Activated naive CD8-positive, alpha-beta T cell (primary cell): ENCODE data around the gene KCNG1.

Experiments
- H3K27ac Mint-ChIP-seq: one replicate; pipeline ENCODE4 v1.8.0; 2021; ENCODE audit warnings: mixed read lengths
- H3K27me3 Mint-ChIP-seq: one replicate; pipeline ENCODE4 v1.8.0; 2021; ENCODE audit warnings: mixed read lengths
- H3K36me3 Mint-ChIP-seq: one replicate; pipeline ENCODE4 v1.8.0; 2021; ENCODE audit warnings: mixed read lengths
- H3K4me1 Mint-ChIP-seq: one replicate; pipeline ENCODE4 v1.8.0; 2021; ENCODE audit warnings: low read depth, mixed read lengths
- H3K4me3 Mint-ChIP-seq: one replicate; pipeline ENCODE4 v1.8.0; 2021; ENCODE audit warnings: mild to moderate bottlenecking, mixed read lengths
- H3K9me3 Mint-ChIP-seq: one replicate; pipeline ENCODE4 v1.8.0; 2021; ENCODE audit warnings: low read depth, mixed read lengths

KCNG1 gene

DNA sequence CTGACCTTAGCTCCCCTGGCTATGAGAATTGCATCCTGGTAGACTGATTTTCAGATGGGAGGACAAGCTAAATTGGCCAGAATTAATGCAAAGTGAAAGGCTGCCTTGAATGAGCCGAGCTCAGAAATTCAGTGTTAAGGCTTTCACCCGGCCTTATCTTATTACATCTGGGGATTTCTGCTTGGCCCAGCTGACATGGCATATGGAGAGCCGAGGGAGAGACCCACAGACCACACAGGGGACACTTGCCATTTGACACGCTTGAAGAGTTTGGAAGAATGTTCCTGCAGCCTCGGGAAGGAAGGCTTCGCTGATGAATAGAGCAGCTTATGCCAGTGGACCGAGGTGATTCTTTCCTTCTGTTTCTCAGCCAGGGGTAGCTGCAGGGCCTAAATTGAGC lies 55.3 kb downstream of the KCNG1 start:
- H3K4me3 Mint-ChIP-seq: no peak overlapping the region
- no peak overlapping the region for H3K27ac Mint-ChIP-seq
- peaks cover 4% of the 10 kb centered on the region for H3K4me1 Mint-ChIP-seq
- no peaks in the 10 kb centered on the region for H3K36me3 Mint-ChIP-seq
- H3K27me3 Mint-ChIP-seq: no peaks in the 10 kb centered on the region
- H3K9me3 Mint-ChIP-seq: no peaks in the 10 kb centered on the region

DNA sequence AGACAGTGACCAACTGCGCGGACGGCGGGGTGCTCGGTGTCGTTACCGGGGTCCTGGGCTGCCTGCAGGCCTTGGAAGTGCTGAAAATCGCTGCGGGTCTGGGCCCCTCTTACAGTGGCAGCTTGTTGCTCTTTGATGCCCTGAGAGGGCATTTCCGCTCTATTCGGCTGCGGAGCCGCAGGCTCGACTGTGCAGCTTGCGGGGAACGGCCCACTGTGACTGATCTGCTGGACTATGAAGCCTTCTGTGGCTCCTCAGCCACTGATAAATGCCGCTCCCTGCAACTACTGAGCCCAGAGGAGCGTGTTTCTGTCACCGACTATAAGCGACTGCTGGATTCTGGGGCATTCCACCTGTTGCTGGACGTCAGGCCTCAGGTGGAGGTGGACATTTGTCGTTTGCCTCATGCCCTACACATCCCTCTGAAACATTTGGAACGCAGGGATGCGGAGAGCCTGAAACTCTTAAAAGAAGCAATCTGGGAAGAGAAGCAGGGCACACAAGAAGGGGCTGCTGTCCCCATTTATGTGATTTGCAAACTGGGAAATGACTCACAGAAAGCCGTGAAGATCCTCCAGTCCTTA lies 63.3 kb downstream of the KCNG1 start:
- Mint-ChIP-seq H3K27ac (peak overlapping the region; percentile 100), H3K27me3 (no peaks in the 10 kb centered on the region), H3K36me3 (peaks cover 12% of the 10 kb centered on the region), H3K4me3 (peak overlapping the region; percentile 99), H3K4me1 (peaks cover 69% of the 10 kb centered on the region), H3K9me3 (no peaks in the 10 kb centered on the region)

DNA sequence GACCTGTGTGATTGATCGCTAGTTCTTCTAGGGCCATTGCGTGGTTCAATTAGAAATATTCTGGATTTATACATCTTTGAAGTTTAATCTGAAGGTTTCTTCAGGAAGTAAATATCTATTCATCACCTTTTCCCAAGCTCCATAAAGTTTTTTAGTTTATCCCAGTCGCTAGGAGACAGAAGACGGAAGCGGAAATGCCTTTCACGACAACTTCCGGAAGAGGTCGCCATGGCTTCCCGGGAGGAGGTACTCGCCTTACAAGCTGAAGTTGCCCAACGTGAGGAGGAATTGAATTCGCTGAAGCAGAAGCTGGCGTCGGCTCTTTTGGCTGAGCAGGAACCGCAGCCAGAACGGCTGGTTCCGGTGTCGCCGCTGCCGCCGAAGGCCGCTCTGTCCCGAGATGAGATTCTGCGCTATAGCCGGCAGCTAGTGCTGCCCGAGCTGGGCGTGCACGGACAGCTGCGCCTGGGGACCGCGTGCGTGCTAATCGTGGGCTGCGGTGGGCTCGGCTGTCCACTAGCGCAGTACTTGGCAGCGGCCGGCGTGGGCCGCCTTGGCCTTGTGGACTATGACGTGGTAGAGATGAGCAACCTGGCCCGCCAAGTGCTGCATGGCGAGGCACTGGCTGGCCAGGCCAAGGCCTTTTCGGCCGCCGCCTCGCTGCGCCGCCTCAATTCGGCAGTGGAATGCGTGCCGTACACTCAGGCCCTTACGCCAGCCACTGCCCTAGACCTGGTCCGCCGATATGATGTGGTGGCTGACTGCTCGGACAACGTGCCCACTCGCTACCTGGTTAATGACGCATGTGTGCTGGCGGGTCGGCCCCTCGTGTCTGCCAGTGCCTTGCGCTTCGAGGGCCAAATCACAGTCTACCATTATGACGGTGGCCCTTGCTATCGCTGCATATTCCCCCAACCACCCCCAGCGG lies 64.0 kb downstream of the KCNG1 start, which contains the start of gene MOCS3:
Gene MOCS3, plus strand, starts transcription at position 204 of the 928 bp plus-strand sequence. Its CDS starts 25 bp downstream, at position 229.
- Mint-ChIP-seq H3K4me3 (peak within 1 kb of the TSS; percentile 99), H3K27me3 (no peaks in the 10 kb centered on the region), H3K36me3 (peaks cover 12% of the 10 kb centered on the region), H3K27ac (peak within 1 kb of the TSS; percentile 100), H3K9me3 (no peaks in the 10 kb centered on the region), H3K4me1 (peaks cover 73% of the 10 kb centered on the region)

DNA sequence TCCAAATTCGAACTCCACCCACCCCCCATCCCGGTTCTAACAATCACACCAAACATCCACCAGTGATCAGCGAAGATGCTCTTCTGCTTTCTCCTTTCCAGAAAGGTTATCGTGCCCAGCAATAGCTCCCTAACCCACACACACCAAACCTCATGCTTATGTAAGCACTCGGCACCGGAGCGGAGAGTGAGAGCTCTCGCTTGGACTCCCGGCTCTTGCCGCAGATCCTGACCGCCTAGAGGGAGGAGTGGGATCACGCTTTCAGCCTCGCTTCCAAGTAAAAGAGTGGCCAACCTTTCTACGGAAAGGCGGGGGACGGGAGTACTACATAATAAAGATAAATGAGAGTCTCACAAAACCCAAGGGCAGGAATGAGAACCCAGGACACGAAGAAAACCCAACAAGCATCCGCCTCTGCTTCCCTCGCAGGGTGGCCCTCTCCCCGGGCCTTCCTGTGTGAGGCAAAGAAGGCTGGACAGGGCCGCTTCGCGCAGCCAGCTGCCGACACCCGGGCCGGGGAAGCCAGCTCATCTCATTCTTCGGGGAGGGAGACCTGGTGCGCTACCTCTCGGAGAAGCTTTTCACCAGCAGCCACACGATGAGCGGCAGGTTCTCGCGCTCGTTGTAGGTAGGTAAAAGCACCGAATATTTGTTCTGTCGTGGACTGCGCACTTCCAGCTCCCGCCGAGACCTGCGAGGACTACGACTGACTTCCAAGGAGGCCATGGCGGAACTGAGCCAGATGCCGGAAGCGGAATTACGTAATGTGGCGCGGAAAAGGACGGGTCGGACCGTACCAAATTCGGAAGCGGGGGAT lies 64.9 kb downstream of the KCNG1 start, which contains the start of gene DPM1:
Gene DPM1, minus strand, starts transcription at position 735 of the 817 bp plus-strand sequence. Its CDS starts 9 bp downstream, at position 726.
- Mint-ChIP-seq H3K4me1 (peaks cover 74% of the 10 kb centered on the region), H3K9me3 (no peaks in the 10 kb centered on the region), H3K36me3 (peaks cover 12% of the 10 kb centered on the region), H3K27ac (peak within 1 kb of the TSS; percentile 100), H3K27me3 (no peaks in the 10 kb centered on the region), H3K4me3 (peak within 1 kb of the TSS; percentile 99)

DNA sequence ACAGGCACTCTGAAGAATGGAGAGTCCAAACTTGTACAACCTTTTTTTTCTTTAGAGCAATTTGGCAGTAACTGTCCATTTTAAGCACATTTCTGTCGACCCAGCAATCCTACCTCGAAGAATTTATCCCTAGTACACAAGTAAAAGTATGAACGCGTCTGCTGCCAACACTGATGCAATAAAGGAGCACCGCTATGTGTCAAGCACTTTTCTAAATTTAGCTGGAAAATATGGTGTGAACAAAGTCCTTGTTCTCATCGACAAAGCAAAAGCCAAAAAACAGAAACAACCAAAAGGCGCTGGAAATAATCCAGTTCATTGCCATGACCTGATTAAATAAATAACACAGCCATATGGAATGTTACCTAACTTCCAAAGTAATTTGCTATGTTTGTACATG lies 65.6 kb downstream of the KCNG1 start:
- Mint-ChIP-seq H3K4me1 (peaks cover 74% of the 10 kb centered on the region), H3K27me3 (no peaks in the 10 kb centered on the region), H3K27ac (peak overlapping the region; percentile 100), H3K36me3 (peaks cover 11% of the 10 kb centered on the region), H3K9me3 (no peaks in the 10 kb centered on the region), H3K4me3 (peak overlapping the region; percentile 99)

DNA sequence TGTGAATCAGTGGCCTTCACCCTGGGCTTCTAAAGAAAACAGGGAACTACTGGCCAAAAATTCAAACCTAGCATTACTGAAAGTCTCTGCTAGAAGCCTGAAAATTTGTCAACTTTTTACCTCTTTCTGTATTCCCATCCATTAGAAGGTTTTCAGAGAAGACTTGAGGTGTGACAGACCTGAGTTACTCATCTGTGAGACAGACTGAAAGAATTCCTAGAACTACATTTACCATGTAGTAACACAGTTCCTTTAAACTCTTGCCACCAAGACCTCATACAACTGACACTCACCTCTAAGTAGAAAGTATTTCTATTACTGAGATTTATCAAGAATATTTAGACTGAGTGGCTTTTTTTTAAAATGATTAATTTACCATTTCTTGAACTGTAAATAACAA lies 69.1 kb downstream of the KCNG1 start:
- H3K36me3 Mint-ChIP-seq: peaks cover 6% of the 10 kb centered on the region
- no peaks in the 10 kb centered on the region for H3K9me3 Mint-ChIP-seq
- H3K4me1 Mint-ChIP-seq: peaks cover 48% of the 10 kb centered on the region
- H3K4me3 Mint-ChIP-seq: no peak overlapping the region
- H3K27me3 Mint-ChIP-seq: no peaks in the 10 kb centered on the region
- no peak overlapping the region for H3K27ac Mint-ChIP-seq
